GM18507 (cell line): ENCODE data around the gene SLC38A7.
A peak's percentile ranks its signal among the peaks of the same experiment; 100 is the strongest.
"Not testable (repeated sequence)": the region's sequence is repeated elsewhere in the genome, so short reads cannot be mapped to it uniquely, and the experiment has no call there.

Source experiments
- DNase-seq: peaks from one replicate; pipeline ENCODE4 v3.0.0; 2011; ENCODE audit warnings: low read depth; ENCODE audit not compliant: insufficient read length; ENCODE audit errors: extremely low spot score
- FAIRE-seq: peaks from 2 replicates; lab custom pipeline; 2011; peaks lifted over from hg19 to GRCh38; lab: Jason Lieb, UNC

Gene SLC38A7

GRCh38 chr16:58679763-58680162 lies 4.8 kb downstream of the SLC38A7 start:
- FAIRE-seq (no peak), DNase-seq (no peak)

- FAIRE-seq (no peak), DNase-seq (no peak)
These were observed 5.9 kb downstream of the SLC38A7 start for GRCh38 chr16:58678716-58679115.

DNA sequence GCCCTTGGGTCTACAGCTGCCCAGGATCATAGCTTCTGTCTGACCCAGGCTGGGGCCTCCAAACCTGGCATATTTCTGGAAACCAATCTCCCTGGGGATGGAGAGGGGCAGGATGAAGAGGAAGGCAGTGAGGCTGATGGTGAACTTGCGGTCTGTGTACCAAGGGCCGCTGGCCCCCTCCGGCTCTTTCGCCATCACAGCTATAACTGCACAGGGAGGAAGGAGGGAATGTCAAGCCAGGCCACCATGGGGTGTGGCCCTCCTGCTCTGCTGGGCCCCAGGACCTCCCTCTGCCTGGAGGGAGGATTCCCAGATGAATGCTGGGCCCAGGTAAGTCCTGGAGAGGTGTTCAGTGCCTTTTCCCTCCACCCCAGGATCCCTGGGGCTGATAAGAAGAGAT lies 6.3 kb downstream of the SLC38A7 start:
- FAIRE-seq (no peak), DNase-seq (no peak)

GRCh38 chr16:58670946-58671583 lies 13.5 kb downstream of the SLC38A7 start:
- FAIRE-seq, result no peak
- no peak for DNase-seq

DNA sequence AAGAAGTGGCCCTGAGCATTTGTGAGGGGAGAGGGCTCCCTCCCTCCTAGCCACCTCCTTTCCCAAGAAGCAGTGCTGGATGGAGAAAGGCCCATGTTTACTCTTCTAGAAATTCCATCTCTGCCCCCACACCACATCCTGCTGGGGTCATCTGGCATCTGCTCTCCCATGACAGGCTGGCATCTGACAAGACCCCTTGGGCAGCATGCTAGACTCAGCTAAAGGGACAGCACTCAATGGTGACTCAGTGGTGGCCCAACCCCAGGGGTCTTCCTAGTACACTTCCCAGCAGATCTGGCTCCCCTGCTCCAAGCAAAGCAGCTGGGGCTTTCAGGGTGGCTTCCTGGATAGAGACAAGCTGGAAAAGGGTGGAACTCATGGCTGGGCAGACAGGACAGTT lies 14.4 kb downstream of the SLC38A7 start:
- no peak for DNase-seq
- FAIRE-seq, result no peak

DNA sequence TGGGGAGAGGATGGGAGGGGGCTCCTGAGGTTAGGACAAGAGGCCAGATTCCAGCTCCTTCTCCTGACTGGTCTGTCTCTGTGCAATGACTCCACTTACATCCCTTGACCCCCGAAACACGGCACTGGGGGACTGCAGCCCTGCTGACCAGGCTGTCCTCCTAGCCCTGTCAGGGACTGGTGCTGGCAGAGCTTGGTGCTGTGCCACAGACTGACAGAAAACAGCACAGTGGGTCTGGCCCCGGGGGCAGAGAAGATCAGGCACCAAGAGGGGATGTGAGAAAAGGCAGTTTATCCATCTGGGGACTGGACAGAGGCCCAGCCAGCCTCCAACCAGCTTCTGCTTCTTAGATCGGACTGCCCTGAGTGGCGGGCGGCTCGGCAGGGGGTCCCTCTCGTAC lies 19.4 kb downstream of the SLC38A7 start:
- FAIRE-seq, result no peak
- DNase-seq, result no peak

- FAIRE-seq (peak; percentile 64), DNase-seq (peak; percentile 18)
These were observed 23.3 kb downstream of the SLC38A7 start for GRCh38 chr16:58661199-58661830.

GRCh38 chr16:58659911-58660310 lies 24.7 kb downstream of the SLC38A7 start:
- not testable (repeated sequence) for FAIRE-seq

GRCh38 chr16:58658796-58659211 lies 25.8 kb downstream of the SLC38A7 start:
- FAIRE-seq (no peak), DNase-seq (no peak)

More at GRCh38 chr16:58659911-58660310, 24.7 kb downstream of the SLC38A7 start:
- DNase-seq, result not testable (repeated sequence)

DNA sequence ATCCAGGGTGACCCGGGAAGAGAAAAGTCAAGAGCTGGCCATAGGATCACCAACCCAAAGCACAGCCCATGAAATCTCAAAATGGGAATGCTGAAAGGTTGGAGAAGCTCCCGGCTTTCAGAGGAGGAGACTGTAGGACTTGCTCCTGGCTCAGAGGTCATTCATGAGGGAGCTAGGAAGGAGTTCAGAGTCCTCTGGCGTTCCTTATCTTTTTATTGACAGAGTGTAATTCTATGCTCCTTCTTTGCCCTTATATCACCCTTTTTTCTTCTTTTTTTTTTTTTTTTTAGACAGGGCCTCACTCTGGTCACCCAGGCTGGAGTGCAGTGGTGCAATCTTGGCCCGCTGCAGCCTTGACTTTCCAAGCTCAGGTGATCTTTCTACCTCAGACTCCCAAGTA lies 27.7 kb downstream of the SLC38A7 start:
- FAIRE-seq, result no peak
- no peak for DNase-seq

- DNase-seq, result no peak
- FAIRE-seq, result no peak
These were observed 29.4 kb downstream of the SLC38A7 start for GRCh38 chr16:58655215-58655596.

- no peak for DNase-seq
These were observed 29.9 kb downstream of the SLC38A7 start for GRCh38 chr16:58654560-58655214.

DNA sequence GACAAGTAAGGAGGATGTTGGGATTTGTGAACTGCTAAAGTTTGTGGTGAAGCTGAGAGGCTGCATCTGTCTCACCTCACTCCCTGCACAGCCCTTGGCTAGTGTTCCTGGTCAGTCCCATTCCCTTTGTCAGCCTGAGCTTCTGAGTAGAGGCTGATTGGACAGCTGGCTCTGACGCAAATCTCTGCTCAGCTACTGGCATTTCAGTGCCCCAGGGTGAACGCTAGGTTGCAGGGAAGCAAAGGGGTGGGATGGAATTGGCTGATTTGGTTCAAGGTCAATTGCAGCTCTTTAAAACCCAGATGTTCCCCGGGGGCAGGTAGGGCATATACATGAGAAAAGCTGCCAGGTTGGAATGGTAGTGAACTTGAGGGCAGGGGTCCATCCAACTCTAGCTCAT lies 31.8 kb downstream of the SLC38A7 start:
- FAIRE-seq, result no peak

More at GRCh38 chr16:58654560-58655214, 29.9 kb downstream of the SLC38A7 start:
- FAIRE-seq, result no peak

GRCh38 chr16:58651965-58652348 lies 32.6 kb downstream of the SLC38A7 start:
- no peak for FAIRE-seq
- DNase-seq, result no peak

More for the DNA sequence above, 31.8 kb downstream of the SLC38A7 start:
- DNase-seq, result no peak

GRCh38 chr16:58649707-58650106 lies 34.9 kb downstream of the SLC38A7 start:
- FAIRE-seq, result no peak
- no peak for DNase-seq

GRCh38 chr16:58647107-58647506 lies 37.5 kb downstream of the SLC38A7 start:
- FAIRE-seq, result no peak

GRCh38 chr16:58644765-58645487 lies 39.6 kb downstream of the SLC38A7 start:
- FAIRE-seq, result no peak
- DNase-seq, result no peak

More at GRCh38 chr16:58647107-58647506, 37.5 kb downstream of the SLC38A7 start:
- no peak for DNase-seq

- no peak for FAIRE-seq
- DNase-seq, result no peak
These were observed 40.5 kb downstream of the SLC38A7 start for GRCh38 chr16:58644108-58644507.

GRCh38 chr16:58640949-58641348 lies 43.6 kb downstream of the SLC38A7 start:
- no peak for DNase-seq
- FAIRE-seq, result no peak

- FAIRE-seq (no peak), DNase-seq (no peak)
These were observed 44.7 kb downstream of the SLC38A7 start for GRCh38 chr16:58639836-58640235.
